NCI-H460 (cell line): ENCODE measurements around the gene SLC27A4. TPM values are rescaled to one million over a fixed set of nuclear protein-coding genes. Genes with fewer than 3 reads are reported as not detected.

Experiments used
- DNase-seq: peaks from one replicate; pipeline ENCODE4 v3.0.0-alpha.2; 2016; ENCODE audit warnings: low read depth; ENCODE audit errors: extremely low read depth
- total RNA-seq: library from RNA; depleted of rRNA; stranded (reverse); fragments of >200 nt; shearing (Covaris generic); gene quantifications from 2 replicates; pipeline ENCODE4 v1.2.3, GENCODE V29; 2014

SLC27A4 gene
- total RNA-seq, 1 experiment from 2014 or later: 27.1 TPM

DNA sequence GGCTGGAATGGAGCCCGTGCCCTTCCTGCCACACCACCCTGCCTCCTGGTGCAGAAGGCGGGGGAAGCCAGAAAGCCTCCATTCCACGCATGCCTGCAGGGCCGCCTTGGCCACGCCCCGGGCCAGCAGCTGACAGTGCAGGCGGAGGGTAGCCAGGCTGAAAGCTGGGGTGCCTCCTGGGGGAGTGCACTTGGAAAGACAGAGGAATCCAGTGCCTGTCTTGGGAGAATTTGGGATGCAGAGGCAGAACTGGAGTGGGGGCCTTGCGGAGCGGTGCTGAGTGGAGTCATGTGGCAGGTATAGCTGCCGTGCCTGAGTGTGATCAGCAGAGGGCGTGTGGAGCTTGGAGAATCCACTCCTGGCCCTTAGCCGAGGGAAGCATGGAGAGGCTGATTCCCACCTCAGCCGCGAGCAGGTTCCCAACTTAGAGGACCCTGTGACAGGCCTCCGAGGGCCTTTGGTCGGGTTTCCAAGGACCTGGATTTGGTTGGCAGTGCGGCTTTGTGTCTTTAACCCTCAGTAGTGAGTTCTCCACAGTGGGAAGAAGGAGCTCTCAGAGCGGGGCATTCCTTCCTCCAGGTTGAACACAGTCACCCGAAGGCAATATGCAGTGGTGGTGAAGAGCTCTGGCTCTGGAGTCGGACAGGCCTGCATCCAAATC lies 21.8 kb downstream of the SLC27A4 start:
- DNase-seq: peak; percentile 75

DNA sequence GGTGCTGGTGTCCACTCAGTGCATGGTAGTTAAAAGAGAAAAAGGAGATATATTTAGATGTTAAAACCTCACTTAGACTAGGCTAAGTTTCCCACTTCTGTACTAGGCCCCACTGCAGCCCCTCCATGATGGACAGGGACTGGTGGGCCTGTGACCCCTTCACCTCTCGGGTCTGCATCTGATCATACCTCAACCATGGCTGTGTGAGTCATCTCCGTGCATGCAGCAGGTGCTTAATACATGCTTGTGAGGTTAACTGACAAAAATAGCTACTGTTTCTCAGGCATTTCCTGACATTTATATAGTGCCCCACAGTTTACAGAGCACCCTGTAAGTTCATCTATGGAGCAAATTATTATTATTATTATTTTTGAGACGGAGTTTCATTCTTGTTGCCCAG lies 22.4 kb downstream of the SLC27A4 start:
- no peak for DNase-seq

DNA sequence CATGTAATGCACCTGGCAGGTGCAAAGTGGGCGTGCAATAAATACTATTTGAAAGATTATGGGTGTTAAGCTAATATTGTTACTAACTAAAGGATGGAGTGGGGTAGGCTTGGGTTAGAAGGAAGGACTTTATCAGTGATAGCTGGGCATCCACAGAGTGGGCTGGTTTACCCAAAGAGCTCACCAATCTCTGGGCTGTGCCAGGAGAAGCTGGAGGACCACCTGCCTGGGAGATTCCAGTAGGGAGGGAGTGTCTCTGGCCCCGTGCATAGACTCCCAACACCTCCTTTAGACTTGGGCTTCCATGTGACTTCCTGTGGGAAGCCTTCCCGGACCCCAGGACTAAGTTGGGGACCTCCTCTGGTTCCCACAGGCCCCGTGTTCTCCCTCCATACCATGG lies 25.2 kb downstream of the SLC27A4 start:
- no peak for DNase-seq

DNA sequence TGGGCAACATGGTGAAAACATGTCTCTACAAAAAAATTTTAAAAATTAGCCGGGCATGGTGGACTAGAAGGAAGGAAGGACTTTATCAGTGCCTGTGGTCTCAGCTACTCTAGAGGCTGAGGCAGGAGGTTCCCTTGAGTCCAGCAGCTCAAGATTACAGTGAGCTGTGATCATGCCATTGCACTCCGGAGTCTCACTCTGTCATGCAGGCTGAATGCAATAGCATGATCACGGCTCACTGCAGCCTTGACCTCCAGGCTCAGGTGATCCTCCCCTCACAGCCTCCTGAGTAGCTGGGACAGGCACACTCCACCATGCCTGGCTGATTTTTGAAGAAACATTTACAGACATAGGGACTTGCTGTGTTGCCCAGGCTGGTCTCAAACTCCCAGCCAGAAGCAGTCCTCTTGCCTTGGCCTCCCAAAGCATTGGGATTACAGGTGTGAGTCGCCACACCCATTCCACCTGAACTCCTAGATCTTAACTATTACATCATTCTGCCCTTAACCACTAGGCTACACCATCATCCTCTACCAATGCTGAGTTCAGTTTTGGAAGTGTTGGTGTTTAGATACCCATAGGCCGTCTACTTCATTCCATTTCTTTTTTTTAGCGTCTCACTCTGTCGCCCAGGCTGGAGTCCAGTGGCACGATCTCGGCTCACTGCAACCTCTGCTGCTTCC lies 28.8 kb downstream of the SLC27A4 start:
- DNase-seq: no peak

DNA sequence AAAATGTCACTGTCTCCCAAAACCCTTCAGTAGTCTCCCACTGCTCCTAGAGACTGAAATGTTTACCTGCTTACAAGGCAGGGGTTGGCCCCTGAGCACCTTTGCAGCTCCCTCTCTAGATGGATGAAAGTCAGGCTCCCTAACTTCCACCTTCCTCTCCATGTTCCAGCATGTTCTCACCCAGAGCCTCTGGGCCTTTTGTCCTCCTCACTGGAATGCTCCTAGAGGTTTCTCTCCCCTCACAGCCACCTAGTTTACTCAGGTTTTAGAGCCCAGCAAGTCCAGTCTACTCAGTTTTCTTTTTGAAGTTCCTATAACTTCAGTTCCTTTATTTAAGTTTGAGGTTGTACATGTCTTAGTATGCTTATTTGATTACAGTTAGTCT lies 30.0 kb downstream of the SLC27A4 start:
- no peak for DNase-seq

DNA sequence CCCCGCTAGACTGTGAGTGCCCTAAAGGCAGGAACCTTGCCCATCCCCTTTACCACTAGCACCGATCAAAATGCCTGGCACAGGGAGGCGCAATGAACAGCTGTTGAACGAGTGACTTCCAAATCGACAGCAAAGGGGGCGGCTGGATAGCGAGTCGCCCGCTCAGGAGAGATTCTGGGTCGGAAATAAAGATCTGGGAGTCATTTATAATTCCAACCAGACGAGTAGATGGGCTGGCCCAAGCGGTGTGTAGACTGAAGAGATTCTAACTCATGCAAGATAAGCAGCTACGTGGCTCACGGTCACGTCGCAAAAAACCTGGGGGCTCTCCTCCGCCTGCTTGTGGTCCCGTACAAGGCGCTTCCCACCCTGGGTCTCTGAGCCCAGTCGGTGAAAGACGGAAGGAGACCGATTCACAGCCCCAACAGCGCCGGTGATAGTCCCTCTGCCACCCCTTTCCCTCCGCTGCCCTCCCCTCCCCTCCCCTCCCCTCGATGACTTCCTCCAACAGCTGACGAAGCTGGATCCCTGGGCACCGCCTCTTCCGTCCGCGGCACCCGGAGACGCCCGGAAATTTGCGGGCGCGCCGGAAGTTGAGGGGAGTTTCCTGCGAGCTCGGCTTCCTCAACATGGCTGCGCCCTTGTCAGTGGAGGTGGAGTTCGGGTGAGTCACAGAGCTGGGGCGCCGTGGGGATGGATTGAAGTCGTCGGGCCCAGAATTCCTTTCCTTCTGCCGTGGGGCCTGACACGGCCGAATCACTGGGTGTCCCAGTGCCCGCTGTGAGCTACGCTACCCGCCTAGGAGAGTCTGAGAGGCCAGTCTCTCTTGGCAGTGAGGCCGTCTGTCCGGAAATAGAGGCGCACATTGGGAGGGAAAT lies 30.7 kb downstream of the SLC27A4 start, which contains the start of gene URM1:
Gene URM1, plus strand, starts transcription at position 623 of the 878 bp plus-strand sequence. Its CDS starts 7 bp downstream, at position 630.
- peak; percentile 96 for DNase-seq

DNA sequence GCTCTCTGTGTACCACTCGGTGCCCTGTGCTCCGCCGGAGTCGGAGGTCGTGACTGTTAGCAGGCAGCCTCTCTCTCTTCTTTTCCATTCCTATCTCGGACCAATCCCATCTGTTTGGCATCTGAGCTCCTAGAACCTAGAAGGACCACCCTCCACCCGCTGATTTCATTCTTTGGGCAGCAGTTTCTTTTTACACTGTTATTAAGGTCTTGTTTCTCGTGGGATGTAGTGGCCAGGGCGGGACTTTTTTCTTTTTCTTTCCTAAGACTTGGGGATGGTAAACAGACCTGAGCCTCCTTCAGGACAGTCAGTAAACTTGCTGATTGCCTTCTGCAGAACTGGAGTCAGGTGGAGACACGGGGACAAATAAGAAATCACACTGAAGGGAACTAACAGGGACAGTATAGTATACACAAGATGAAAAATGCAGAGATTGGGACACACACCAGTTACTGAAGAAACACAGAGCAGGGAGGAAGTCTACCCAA lies 31.3 kb downstream of the SLC27A4 start:
- no peak for DNase-seq

DNA sequence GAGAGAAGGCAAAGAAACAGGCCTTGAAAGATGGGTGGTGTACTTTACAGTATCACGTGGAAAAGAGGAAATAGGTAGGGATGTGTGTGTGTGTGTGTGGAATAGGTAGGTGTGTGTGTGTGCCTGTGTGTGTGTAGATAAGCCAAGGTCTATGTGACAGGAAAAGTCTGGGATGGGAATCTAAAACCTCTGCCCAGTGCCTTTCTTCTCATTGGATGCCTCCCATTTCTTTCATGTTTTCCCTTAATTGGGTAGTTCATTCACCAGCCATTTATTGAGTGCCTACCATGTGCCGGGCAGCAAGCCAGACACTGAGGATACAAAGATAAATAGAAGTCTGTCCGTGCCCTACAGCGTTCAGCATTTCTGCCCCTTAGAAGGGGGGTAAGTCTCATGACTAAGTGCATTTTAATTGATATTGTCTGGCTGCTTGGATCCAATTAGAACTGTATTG lies 31.9 kb downstream of the SLC27A4 start:
- no peak for DNase-seq

DNA sequence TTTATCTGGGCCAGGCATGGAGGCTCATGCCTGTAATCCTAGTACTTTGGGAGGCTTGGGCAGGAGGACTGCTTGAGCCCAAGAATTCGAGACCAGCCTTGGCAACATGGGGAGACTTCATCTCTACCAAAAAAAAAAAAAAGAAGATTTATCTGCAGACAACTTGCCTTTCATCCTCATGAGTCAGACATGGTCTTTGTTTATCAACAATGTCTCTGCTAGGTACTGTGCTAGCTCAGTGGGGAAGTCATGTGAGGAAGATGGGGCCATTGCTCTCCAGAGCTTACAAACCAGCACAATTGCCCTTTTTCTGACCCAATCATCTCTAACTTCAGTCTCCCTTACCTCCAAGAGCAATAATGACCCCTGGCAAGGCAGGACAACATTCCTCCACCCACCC lies 32.5 kb downstream of the SLC27A4 start:
- no peak for DNase-seq

DNA sequence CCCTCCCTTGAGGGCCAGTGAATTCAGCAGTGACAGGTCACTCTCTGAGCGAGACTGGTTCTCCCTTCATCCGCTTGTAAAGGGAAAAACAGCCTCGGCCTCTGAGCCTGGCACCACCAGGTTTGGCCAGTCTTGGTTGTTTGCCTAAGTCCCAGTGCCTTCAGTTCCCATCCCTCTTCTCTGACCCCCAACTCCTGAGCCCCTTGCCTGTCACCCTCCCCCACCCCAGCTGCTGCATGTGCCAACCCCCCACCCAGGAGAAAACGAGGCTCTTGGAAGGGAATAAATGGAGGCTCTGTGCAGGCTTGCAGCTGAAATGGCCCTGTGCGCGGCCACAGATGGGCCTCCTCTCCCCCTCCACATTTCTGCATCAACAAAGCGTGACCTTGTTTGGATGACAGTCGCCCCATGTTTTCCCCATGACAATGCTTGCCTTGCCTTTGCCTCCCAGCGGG lies 33.9 kb downstream of the SLC27A4 start:
- no peak for DNase-seq

DNA sequence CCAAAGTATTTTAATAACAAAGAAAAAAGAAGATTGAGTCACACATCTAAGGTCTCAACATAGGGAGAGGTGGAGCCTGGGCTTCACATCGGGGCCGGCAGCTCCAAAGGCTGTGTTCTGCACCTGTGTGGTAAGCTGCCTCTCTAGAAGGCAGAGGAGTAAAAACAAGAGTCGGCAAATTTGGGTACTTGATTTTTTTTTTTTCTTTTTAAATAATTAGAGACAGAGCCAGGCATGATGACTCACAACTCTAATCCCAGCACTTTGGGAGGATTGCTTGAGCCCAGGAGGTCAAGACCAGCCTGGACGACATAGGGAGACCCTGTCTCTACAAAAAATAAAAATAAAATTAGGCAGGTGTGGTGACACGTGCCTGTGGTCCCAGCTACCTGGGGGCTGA lies 35.5 kb downstream of the SLC27A4 start:
- no peak for DNase-seq

DNA sequence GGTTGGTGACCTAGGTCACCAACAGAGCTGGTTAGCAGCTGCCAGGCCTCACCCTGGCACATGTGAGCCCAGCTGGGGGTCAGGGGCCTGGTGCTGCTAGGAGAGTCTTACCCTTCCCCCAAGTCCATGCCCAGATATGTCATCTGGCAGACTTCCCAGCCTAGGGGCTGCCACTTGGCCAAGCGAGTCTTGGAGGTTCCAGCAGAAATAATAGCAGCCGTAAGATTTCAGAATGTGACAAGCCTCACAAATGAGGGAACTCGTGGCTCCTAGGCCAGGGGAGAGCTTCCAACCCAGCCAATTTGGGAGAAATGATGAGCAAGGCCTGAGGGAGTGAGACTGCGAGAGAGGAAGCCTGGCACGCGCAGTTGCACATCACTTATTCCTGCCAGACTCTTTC lies 41.9 kb downstream of the SLC27A4 start:
- no peak for DNase-seq

DNA sequence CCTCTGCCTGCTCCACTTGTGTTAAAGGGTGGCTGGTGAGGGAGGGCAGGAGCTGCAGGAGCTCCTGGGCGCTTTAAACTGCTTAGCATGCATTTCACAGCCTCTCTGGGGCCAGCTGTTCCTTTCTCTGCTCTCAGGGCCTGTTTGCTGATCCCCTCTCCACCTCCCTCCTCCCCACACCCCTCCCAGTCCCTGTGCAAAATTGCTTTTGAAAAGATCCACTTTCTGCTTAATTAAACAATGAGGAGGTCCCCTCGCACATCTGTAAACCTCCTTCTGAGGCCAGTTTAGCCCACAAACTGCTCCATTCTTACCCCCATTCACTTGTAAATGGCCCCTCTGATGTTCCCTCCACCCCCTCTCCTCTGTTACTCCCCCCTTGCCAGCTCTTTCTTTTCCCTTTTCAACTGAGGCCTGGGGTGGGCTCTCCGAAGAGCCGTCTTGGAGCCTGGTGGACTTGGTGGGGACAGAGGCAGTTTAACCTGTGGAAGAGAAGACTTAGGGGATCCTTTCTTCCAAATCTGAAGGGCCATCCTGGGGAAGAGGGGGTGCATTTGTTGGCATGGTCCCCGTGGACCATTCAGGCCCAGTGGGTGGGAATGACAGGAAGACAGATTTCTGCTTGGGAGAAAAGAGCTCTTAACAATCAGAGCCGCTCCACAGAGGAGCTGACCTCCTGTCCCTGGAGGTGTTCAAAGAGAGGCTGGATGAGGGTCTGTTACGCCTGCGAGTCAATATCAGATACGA lies 42.9 kb downstream of the SLC27A4 start:
- DNase-seq: no peak

DNA sequence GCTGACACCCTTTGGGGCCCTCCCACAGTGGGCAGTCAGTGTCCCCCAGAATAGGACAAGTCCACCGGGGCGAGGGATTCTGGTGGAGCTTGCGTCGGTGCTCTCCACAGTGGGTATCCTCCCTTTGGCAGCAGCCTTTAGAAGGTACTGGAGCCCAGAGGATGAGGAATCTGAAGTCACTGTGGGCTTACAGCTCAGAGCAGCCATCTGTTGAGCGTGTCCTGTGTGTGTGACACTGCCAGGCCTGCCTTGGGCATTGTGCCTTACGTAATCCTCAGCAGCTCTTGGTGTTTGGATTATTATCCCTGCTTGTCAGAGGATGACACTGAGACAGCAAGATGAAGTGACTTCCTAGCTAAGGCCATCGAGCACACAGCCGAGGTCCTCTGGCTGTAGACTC lies 43.5 kb downstream of the SLC27A4 start:
- DNase-seq: no peak

DNA sequence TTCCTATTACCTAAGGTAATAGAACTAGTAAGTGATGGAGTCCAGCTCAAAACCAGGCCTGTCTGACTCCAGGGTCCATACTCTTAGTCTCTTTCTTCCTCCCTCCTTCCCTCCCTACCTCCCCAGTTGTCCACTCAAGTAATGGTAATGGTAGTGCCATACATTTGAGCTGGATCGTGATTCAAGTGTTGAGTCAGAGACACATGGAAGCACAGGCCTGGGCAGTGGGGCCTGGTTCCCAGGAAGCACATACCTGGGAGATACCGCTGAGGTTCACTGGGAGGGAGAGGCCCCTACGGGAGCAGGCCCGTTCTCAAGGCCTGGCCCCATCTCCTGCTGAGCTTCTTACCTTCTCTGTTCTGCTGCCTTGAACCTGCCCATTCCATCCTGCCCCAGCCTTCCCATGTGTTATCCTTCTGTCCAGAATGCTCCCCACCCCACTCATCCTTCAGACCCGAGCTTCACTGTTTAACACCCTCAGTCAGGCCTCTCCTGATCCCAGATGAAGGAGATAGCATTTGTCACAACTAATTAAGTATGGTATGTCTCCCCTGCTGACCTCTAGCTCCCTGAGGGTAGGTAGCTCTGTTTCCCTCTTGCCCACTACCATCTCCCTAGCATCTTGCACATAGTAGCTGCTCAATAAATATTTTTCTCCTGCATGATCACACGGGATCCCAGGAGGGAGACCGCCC lies 44.6 kb downstream of the SLC27A4 start:
- DNase-seq: no peak

DNA sequence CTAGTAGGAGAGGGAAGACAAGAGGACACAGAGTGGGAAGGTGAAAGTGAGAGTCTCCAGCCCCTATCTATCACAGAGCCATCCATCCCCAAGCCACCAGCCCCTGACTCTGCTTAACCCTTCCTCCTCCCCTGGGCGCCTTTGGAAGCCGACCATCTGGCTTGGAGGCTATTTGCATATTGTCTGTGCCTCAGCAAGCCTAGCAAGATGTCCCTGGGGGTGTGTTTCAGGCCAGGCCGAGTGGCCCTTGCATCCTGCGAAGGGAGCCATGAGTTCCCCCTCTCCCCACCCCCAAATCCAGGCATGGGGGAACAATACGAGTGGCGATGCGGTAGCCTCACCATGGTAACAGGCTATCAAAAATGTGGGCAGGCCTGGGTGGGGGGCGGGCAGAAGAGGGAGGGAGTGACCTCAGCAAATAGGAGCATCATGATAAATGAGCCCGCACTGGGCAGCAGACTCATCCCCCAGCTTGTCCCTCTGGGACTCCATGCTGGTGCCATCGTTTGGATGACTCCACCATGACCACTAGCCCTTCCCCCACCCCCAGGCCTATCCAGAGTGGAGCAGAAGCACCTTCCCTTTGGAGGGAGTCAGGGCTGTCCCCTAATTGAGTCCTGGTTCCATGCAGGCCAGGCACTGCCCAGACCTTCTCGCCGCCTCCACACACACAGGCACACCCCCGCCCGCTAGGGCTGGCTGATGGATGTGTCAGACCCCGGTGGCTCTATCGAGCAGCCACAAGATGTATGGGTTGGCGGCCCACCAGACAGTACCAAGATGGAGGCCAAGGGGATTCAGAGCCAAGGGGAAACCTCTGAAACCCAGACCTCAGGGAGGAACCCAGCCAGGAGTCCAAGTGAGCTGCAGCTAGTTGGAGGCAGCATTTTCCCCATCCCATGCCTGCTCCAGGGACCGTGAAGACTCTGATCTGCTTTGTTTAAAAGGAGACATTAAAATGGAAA lies 45.5 kb downstream of the SLC27A4 start:
- no peak for DNase-seq

DNA sequence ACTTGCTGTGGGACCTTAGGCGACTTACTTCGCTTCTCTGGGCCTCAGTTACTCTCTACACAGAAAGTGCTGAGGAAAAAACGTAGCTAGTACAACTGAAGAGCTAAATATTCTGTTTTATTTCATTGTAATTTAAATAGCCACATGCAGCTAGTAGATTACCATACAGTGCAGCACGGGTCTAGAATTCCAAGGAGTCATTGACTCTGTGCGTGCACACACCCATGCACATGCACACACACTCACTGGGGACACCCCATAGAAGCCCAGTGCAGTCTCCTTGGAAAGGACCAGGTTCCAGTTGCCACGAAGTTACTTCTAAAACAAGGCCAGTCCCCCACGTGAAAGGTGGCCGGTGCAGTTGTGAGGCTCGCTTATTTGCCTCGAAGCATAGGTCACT lies 47.8 kb downstream of the SLC27A4 start:
- no peak for DNase-seq

DNA sequence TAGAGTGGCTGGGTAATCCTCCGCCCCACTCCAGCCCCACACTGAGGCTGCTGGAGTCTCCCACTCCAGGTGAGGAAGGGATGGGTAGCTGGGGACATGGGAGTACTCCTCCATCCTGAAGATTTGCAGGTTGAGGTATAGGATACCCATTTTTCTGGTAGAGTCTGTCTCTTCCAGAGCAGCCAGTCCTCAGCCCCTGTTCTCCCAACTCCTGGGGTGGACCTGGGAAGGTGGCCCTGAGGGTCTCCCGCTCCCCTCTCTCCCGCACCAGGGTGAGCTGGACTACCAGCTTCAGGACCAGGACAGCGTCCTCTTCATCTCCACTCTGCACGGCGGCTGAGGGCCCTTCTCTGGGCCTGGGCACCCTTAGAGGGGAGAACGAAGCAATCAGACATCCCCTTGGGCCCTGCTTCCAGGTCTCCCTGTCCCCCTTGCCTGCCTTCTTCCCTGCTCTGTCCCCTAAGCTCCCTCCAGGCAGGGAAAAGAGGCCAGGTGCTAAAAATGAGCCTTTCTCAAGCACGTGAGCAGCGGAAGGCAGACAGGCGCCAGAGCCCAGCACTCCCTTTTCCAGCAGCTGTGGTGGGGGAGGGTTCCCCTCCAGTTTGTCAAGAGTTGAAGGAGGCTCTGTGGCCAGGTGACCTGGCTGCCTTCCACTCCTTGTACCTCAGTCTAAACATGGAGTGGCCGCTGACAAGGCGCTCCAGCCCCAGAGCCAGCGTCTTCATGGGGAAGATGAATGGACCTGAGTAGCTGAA lies 49.2 kb downstream of the SLC27A4 start:
- DNase-seq: no peak
